WTC11 (cell line): Measurements from ENCODE around the gene DNPEP. TPM values are rescaled to one million over a fixed set of nuclear protein-coding genes. Genes with fewer than 3 reads are reported as not detected.

ENCODE experiments used
- ATAC-seq: fragments of 200-7000 bp; cut with Tn5 transposase; 2 replicates; pipeline ENCODE4 v1.10.0; 2021; ENCODE audit warnings: mild to moderate bottlenecking, moderate library complexity
- CTCF ChIA-PET: fragments of 300-600 bp; sonication (Branson Sonifier 250); formaldehyde crosslinking; loops from one replicate; lab custom pipeline; 2021; ENCODE audit warnings: antibody characterized with exemption; lab: Charles Lee
- POLR2A ChIA-PET: fragments of 350-600 bp; sonication (Branson Sonifier 250); formaldehyde crosslinking; loops from one replicate; lab custom pipeline; 2021; ENCODE audit warnings: antibody characterized with exemption; lab: Charles Lee
- DNase-seq: peaks from one replicate; pipeline ENCODE4 v3.0.0; 2021; ENCODE audit warnings: low spot score
- H3K27ac Mint-ChIP-seq: 2 replicates; pipeline ENCODE4 v1.8.0; 2021; ENCODE audit warnings: mixed read lengths
- H3K27me3 Mint-ChIP-seq: 2 replicates; pipeline ENCODE4 v1.8.0; 2021; ENCODE audit warnings: low read depth, mild to moderate bottlenecking, moderate library complexity, mixed read lengths
- H3K36me3 Mint-ChIP-seq: 2 replicates; pipeline ENCODE4 v1.8.0; 2021; ENCODE audit warnings: mixed read lengths
- H3K4me1 Mint-ChIP-seq: 2 replicates; pipeline ENCODE4 v1.8.0; 2022; ENCODE audit warnings: mixed read lengths
- H3K4me3 Mint-ChIP-seq: 2 replicates; pipeline ENCODE4 v1.8.0; 2021; ENCODE audit warnings: mild to moderate bottlenecking, moderate library complexity, mixed read lengths
- H3K9me3 Mint-ChIP-seq: 2 replicates; pipeline ENCODE4 v1.8.0; 2021; ENCODE audit warnings: mixed read lengths
- AFF4 ChIP-seq: sonication (generic); formaldehyde crosslinking; IDR thresholded peaks from 2 replicates; pipeline ENCODE4 v1.8.1; 2023; ENCODE audit warnings: mild to moderate bottlenecking, missing genetic modification reagents, borderline replicate concordance
- AR ChIP-seq: fragments of 250-450 bp; sonication (Bioruptor Pico); IDR thresholded peaks from 2 replicates; pipeline ENCODE4 v1.9.0; 2021; ENCODE audit warnings: mild to moderate bottlenecking
- GTF2I ChIP-seq: fragments of 250-450 bp; sonication (Bioruptor Pico); conservative IDR thresholded peaks from 2 replicates; pipeline ENCODE4 v1.4.0; 2021; ENCODE audit warnings: mild to moderate bottlenecking
- MLX ChIP-seq: sonication (generic); formaldehyde crosslinking; IDR thresholded peaks from 2 replicates; pipeline ENCODE4 v1.8.1; 2023; ENCODE audit warnings: mild to moderate bottlenecking, missing genetic modification reagents, moderate library complexity
- MYBL2 ChIP-seq: sonication (generic); formaldehyde crosslinking; IDR thresholded peaks from 2 replicates; pipeline ENCODE4 v1.8.1; 2023; ENCODE audit warnings: mild to moderate bottlenecking, moderate library complexity, missing genetic modification reagents
- NR1H2 ChIP-seq: sonication (generic); formaldehyde crosslinking; IDR thresholded peaks from 2 replicates; pipeline ENCODE4 v1.9.0; 2021; ENCODE audit warnings: mild to moderate bottlenecking, moderate library complexity, missing genetic modification reagents
- NR2C2 ChIP-seq: sonication (generic); formaldehyde crosslinking; IDR thresholded peaks from 2 replicates; pipeline ENCODE4 v1.8.0; 2022; ENCODE audit warnings: mild to moderate bottlenecking, missing genetic modification reagents
- TEAD1 ChIP-seq: sonication (generic); formaldehyde crosslinking; IDR thresholded peaks from 2 replicates; pipeline ENCODE4 v1.8.0; 2022; ENCODE audit warnings: mild to moderate bottlenecking, missing genetic modification reagents
- TP53 ChIP-seq: sonication (generic); formaldehyde crosslinking; IDR thresholded peaks from 2 replicates; pipeline ENCODE4 v1.8.1; 2023; ENCODE audit warnings: mild to moderate bottlenecking, missing genetic modification reagents
- ZBTB43 ChIP-seq: sonication (generic); formaldehyde crosslinking; IDR thresholded peaks from 2 replicates; pipeline ENCODE4 v1.8.1; 2023; ENCODE audit warnings: mild to moderate bottlenecking, missing genetic modification reagents
- ZNF121 ChIP-seq: sonication (generic); formaldehyde crosslinking; IDR thresholded peaks from 2 replicates; pipeline ENCODE4 v1.8.0; 2023; ENCODE audit warnings: missing genetic modification reagents
- total RNA-seq: library from RNA; stranded (reverse); gene quantifications from 3 replicates; pipeline ENCODE4 v1.2.3, GENCODE V29; 2021
- TF ChIP-seq, protein P1 (sequence below): fragments of 250-450 bp; sonication (Bioruptor Pico); IDR thresholded peaks from 2 replicates; pipeline ENCODE4 v1.9.0; 2021; ENCODE audit warnings: mild to moderate bottlenecking
- TF ChIP-seq, protein P2 (sequence below): sonication (generic); formaldehyde crosslinking; IDR thresholded peaks from 2 replicates; pipeline ENCODE4 v1.8.0; 2022; ENCODE audit warnings: mild to moderate bottlenecking, missing genetic modification reagents
- TF ChIP-seq, protein P3 (sequence below): sonication (generic); formaldehyde crosslinking; IDR thresholded peaks from 2 replicates; pipeline ENCODE4 v1.8.1; 2023; ENCODE audit warnings: mild to moderate bottlenecking, moderate library complexity, missing genetic modification reagents
- TF ChIP-seq, protein P4 (sequence below): sonication (generic); formaldehyde crosslinking; IDR thresholded peaks from 2 replicates; pipeline ENCODE4 v1.8.0; 2022; ENCODE audit warnings: missing genetic modification reagents
- TF ChIP-seq, protein P5 (sequence below): sonication (generic); formaldehyde crosslinking; IDR thresholded peaks from 2 replicates; pipeline ENCODE4 v1.8.0; 2023; ENCODE audit warnings: missing genetic modification reagents

Gene DNPEP
- total RNA-seq, 1 experiment from 2014 or later = 67.6 TPM

- no peak for TF ChIP-seq ZBTB43 (CRISPR knock-in tag)
- TF ChIP-seq, protein P1, sequence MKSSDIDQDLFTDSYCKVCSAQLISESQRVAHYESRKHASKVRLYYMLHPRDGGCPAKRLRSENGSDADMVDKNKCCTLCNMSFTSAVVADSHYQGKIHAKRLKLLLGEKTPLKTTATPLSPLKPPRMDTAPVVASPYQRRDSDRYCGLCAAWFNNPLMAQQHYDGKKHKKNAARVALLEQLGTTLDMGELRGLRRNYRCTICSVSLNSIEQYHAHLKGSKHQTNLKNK = no peak
- 0 out of 2 replicates have a peak, but pooled peaks have one; percentile 29 for TF ChIP-seq NR2C2 (CRISPR knock-in tag)
- TF ChIP-seq, protein P2, sequence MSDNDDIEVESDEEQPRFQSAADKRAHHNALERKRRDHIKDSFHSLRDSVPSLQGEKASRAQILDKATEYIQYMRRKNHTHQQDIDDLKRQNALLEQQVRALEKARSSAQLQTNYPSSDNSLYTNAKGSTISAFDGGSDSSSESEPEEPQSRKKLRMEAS (CRISPR knock-in tag) = peak; percentile 91
- TF ChIP-seq GTF2I (CRISPR knock-in tag) = no peak
- TF ChIP-seq MLX (CRISPR knock-in tag) = 0 out of 2 replicates have a peak, but pooled peaks have one; percentile 56
- TF ChIP-seq, protein P3, sequence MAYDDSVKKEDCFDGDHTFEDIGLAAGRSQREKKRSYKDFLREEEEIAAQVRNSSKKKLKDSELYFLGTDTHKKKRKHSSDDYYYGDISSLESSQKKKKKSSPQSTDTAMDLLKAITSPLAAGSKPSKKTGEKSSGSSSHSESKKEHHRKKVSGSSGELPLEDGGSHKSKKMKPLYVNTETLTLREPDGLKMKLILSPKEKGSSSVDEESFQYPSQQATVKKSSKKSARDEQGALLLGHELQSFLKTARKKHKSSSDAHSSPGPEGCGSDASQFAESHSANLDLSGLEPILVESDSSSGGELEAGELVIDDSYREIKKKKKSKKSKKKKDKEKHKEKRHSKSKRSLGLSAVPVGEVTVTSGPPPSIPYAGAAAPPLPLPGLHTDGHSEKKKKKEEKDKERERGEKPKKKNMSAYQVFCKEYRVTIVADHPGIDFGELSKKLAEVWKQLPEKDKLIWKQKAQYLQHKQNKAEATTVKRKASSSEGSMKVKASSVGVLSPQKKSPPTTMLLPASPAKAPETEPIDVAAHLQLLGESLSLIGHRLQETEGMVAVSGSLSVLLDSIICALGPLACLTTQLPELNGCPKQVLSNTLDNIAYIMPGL (CRISPR knock-in tag) = peak; percentile 58; the same call in 1 of the 2 replicates
- no peak for TF ChIP-seq TP53
- TF ChIP-seq, protein P4, sequence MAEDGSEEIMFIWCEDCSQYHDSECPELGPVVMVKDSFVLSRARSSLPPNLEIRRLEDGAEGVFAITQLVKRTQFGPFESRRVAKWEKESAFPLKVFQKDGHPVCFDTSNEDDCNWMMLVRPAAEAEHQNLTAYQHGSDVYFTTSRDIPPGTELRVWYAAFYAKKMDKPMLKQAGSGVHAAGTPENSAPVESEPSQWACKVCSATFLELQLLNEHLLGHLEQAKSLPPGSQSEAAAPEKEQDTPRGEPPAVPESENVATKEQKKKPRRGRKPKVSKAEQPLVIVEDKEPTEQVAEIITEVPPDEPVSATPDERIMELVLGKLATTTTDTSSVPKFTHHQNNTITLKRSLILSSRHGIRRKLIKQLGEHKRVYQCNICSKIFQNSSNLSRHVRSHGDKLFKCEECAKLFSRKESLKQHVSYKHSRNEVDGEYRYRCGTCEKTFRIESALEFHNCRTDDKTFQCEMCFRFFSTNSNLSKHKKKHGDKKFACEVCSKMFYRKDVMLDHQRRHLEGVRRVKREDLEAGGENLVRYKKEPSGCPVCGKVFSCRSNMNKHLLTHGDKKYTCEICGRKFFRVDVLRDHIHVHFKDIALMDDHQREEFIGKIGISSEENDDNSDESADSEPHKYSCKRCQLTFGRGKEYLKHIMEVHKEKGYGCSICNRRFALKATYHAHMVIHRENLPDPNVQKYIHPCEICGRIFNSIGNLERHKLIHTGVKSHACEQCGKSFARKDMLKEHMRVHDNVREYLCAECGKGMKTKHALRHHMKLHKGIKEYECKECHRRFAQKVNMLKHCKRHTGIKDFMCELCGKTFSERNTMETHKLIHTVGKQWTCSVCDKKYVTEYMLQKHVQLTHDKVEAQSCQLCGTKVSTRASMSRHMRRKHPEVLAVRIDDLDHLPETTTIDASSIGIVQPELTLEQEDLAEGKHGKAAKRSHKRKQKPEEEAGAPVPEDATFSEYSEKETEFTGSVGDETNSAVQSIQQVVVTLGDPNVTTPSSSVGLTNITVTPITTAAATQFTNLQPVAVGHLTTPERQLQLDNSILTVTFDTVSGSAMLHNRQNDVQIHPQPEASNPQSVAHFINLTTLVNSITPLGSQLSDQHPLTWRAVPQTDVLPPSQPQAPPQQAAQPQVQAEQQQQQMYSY (CRISPR knock-in tag) = 0 out of 2 replicates have a peak, but pooled peaks have one; percentile 8
- TF ChIP-seq AR (CRISPR knock-in tag) = no peak
Observed at GRCh38 chr2:219418155-219419011, 30.7 kb upstream of the DNPEP start, which contains the start of gene DES (continued).

- Mint-ChIP-seq H3K27me3 (peaks cover 39% of the 10 kb centered on the region), H3K9me3 (peaks cover 5% of the 10 kb centered on the region; the same call in 1 of the 2 replicates), H3K27ac (no peak overlapping the region), H3K4me3 (no peak overlapping the region), H3K4me1 (peaks cover 28% of the 10 kb centered on the region), H3K36me3 (0 out of 2 replicates have a peak, but pooled peaks cover 2% of the 10 kb centered on the region)
- DNase-seq = no peak
- no peak for ATAC-seq
- ChIA-PET POLR2A (no interaction called here), CTCF (interaction anchor here (0.6 to 5.6 kb wide), 11 partner anchors 14 to 118 kb away, joined by 3 to 77 read pairs (median 13); partner anchors contain the start of gene SPEG)
- TF ChIP-seq ZNF121 (CRISPR knock-in tag) (no peak), TEAD1 (no peak), NR1H2 (CRISPR knock-in tag) (no peak), ZBTB43 (CRISPR knock-in tag) (no peak), AFF4 (CRISPR knock-in tag) (no peak), MYBL2 (no peak)
- TF ChIP-seq, protein P5, sequence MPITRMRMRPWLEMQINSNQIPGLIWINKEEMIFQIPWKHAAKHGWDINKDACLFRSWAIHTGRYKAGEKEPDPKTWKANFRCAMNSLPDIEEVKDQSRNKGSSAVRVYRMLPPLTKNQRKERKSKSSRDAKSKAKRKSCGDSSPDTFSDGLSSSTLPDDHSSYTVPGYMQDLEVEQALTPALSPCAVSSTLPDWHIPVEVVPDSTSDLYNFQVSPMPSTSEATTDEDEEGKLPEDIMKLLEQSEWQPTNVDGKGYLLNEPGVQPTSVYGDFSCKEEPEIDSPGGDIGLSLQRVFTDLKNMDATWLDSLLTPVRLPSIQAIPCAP (CRISPR knock-in tag) = no peak
Observed at GRCh38 chr2:219417374-219417773, 29.7 kb upstream of the DNPEP start.
